HG02763 (cell line): ENCODE measurements around the gene SERPINE1.

ENCODE experiments used
- ATAC-seq: cut with Tn5 transposase; IDR thresholded peaks from one replicate; pipeline ENCODE4 v1.9.1; 2021; ENCODE audit warnings: mild to moderate bottlenecking, moderate library complexity; ENCODE audit not compliant: unreplicated experiment

SERPINE1 gene

DNA sequence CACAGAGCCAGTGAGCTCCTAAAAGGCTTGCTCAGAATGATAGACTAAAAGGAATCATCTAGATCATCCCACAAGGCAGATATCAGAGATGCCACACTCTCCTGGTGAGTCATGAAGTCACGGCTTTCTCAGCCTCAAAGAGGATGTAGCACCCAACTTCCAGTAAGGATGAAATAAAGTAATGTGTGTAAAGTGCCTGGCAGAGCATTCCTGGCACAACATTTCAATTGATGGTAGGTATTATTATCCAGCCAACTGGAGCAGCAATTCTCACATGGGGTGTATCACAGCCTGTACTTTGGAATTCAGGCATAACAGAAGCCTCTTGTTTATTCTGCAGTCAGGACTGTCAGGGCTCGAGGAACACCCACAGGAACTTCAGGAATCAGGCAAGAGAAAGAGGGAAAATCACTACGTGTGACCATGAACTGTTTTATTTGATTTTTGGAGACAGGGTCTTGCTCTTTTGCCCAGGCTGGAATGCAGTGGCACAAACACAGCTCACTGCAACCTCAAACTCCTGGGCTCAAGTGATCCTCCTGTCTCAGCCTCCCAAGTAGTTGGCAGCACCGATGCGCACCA lies 58.4 kb downstream of the SERPINE1 start:
- no peak for ATAC-seq

DNA sequence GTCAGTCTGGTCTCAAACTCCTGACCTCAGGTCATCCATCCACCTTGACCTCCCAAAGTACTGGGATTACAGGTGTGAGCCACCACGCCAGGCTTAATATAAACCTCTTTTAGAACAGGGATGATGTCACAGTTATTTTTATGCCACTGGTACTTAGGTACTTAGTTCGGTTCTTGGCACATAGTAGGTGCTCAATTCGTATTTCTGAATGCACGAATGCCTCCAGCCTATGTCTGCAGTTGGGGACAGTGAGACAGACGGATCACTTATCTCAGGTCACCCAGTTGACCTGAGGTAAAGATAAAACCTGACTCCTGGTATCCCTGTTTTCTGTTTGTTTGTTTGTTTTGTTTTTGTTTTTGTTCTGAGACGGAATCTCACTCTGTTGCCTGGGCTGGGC lies 59.3 kb downstream of the SERPINE1 start:
- no peak for ATAC-seq

DNA sequence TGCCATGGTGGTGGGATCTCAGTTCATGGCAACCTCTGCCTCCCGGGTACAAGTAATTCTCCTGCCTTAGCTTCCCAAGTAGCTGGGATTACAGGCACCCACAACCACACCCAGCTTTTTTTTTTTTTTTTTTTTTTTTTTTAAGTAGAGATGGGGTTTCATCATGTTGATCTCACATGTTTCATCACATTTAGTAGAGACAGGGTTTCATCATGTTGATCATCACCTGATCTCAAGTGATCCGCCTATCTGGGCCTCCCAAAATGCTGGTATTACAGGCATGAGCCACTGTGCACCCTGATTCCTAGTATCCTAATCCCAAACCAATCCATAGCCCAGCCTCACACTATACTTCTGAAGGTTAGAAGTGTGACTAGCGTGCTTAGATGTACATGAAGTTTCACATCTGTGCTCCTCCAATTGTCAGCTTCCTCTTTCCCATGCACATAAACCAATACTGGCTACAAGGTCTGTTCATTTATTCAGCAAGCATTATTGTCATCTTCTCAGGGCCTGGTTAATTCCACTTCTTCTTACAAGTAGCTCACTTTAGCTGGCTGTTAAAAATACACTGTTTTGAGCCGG lies 60.0 kb downstream of the SERPINE1 start:
- no peak for ATAC-seq
